ENCODE measurements around the gene HTR5A. TPM values are rescaled to one million over a fixed set of nuclear protein-coding genes. Genes with fewer than 3 reads are reported as not detected.

Gene HTR5A
- total and polyA plus RNA-seq, 2 experiments from 2014 or later, result not detected

DNA sequence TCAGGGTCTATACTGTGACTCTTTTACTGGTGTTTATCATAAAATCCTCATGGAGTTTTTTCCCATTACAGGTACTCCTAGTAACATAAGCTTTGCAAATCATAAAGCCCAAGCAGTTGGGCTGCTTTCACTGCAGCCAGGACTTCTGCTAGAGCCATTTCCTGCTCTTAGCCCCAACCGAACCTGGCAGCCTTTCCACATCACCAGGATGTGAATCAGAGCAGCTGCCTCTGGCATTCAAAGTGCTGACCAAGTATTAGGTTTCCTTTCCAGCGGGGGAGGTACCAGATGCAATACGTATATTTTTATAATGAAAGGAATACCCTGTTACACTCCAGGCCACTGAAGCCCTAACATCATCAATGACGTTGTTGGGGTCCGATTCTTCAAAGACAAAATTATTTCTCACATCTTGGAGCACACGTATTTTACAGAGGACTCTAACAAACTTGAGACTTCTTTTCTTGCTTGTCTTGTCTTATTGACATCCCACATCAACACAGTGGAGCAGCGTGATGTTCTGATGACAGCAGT, 3.6 kb upstream of the HTR5A start (continued):
- no peak for TF ChIP-seq CREB1 (CRISPR knock-in tag; IDR thresholded peaks at IDR 0.05; ENCODE audit: low read depth)
- TF ChIP-seq, protein P1, sequence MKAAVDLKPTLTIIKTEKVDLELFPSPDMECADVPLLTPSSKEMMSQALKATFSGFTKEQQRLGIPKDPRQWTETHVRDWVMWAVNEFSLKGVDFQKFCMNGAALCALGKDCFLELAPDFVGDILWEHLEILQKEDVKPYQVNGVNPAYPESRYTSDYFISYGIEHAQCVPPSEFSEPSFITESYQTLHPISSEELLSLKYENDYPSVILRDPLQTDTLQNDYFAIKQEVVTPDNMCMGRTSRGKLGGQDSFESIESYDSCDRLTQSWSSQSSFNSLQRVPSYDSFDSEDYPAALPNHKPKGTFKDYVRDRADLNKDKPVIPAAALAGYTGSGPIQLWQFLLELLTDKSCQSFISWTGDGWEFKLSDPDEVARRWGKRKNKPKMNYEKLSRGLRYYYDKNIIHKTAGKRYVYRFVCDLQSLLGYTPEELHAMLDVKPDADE (IDR thresholded peaks at IDR 0.05), result no peak
- no peak for TF ChIP-seq ZNF114 (CRISPR knock-in tag; IDR thresholded peaks at IDR 0.05)
- TF ChIP-seq ZNF462 (CRISPR knock-in tag; IDR thresholded peaks at IDR 0.05), result no peak

DNA sequence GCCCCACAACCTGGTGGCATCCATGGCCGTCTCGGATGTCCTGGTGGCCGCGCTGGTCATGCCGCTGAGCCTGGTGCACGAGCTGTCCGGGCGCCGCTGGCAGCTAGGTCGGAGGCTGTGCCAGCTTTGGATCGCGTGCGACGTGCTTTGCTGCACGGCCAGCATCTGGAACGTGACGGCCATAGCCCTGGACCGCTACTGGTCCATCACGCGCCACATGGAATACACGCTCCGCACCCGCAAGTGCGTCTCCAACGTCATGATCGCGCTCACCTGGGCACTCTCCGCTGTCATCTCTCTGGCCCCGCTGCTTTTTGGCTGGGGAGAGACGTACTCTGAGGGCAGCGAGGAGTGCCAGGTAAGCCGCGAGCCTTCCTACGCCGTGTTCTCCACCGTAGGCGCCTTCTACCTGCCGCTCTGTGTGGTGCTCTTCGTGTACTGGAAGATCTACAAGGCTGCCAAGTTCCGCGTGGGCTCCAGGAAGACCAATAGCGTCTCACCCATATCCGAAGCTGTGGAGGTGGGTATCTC, 1.1 kb downstream of the HTR5A start:
- Mint-ChIP-seq H3K4me1 (peaks cover 11% of the 10 kb centered on the region), H3K27me3 (ENCODE audit: insufficient read depth, low read depth, poor library complexity) (peaks cover 26% of the 10 kb centered on the region), H3K9me3 (no peaks in the 10 kb centered on the region; the same call in 2 of the 3 replicates), H3K36me3 (ENCODE audit: low read depth) (no peaks in the 10 kb centered on the region; the same call in 2 of the 3 replicates), H3K4me3 (peak overlapping the region; percentile 67), H3K27ac (no peak overlapping the region)
- DNase-seq (ENCODE audit: low spot score) (no peak), ATAC-seq (peak; percentile 6)
- Histone ChIP-seq H4K20me1 (replicated peaks; ENCODE audit: insufficient read depth) (no peaks in the 10 kb centered on the region; the same call in 1 of the 2 replicates), H3K4me1 (ENCODE audit: insufficient read depth) (no peaks in the 10 kb centered on the region), H3K4me2 (peak overlapping the region; percentile 95; the same call in 1 of the 2 replicates), H3F3A (replicated peaks; ENCODE audit: low read depth) (no peaks in the 10 kb centered on the region), H3K27ac (ENCODE audit: low read depth) (no peak overlapping the region), H3K36me3 (ENCODE audit: insufficient read depth) (no peaks in the 10 kb centered on the region), H3K4me3 (peak overlapping the region; percentile 66), H3K9me2 (ENCODE audit: insufficient read depth) (no peaks in the 10 kb centered on the region), H2AFZ (no peak overlapping the region; the same call in 1 of the 2 replicates), H3K27me3 (ENCODE audit: insufficient read depth) (peaks cover 20% of the 10 kb centered on the region), H3K79me2 (replicated peaks; ENCODE audit: insufficient read depth) (no peaks in the 10 kb centered on the region)
- no peak for TF ChIP-seq REST (IDR thresholded peaks at IDR 0.05; ENCODE audit: unreplicated experiment)

All from GM23338 (cell line).